Measurements from ENCODE around the gene SPATA31D4.

Gene SPATA31D4

DNA sequence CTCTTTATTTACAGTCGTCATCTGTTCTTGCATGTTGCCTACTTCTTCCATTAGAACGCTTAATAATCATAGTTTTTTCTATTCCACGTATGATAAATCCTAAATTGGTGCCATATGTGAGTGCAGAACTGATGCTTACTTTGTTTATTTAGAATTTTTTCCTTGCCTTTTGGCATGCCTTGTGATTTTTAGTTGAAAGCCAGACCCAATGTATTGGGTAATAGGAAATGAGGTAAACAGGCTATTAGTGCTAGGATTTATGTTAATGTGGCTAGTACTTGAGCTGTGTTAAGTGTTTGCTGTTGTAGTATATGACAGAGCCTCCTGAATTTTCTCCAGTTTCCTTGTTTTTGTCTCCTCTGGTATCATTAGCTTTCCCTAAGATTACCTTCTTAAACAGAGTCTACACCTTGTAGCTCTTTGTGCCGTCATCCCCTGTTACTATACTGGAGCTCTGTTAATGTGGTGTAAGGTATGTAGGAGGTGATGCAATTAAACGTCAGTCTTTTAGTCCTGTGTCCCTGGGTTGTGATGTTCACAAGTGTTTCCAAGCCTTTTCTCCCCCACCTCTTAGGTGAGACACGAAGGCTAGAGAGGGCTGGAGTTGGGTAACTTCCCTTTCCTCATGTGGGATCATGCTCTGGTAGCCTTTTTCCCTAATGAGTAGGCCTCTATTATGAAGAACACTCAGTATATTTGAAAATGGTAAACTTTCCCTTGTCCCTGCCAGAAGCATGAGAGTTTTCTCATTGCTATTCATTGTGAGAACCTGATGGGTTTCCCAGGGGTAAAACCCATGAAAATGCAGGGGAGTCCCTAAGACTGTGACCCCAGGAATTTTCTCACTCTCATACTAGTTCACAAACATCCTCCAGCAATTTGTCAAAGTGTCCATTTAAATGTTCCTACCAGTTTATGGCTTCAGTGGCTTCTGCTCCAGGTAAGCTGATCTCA is 36.3 kb downstream of the SPATA31D4 start:
- in situ Hi-C loops (cut with MboI; ENCODE audit: low sequenced_read_pairs): no loop called here

DNA sequence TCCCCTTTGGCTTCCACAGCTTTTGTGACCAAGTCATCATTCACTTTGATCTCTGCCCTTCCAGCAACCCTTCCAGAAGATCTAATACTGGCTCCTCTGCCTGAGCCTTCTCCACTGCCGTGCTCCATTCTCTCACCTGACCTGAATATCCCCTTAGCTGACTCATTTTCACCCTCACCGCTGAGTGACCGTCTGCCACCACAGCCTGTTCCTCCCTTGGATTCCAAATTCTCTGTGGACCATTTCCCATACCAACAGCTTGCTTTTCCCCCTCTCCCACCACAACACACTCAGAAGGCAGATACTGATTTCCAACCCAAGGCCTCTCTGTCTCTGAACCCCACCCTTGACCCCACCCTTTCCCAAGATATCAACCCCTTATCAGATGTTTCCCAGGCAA is 39.8 kb downstream of the SPATA31D4 start:
- in situ Hi-C loops (cut with MboI; ENCODE audit: low sequenced_read_pairs): no loop called here

DNA sequence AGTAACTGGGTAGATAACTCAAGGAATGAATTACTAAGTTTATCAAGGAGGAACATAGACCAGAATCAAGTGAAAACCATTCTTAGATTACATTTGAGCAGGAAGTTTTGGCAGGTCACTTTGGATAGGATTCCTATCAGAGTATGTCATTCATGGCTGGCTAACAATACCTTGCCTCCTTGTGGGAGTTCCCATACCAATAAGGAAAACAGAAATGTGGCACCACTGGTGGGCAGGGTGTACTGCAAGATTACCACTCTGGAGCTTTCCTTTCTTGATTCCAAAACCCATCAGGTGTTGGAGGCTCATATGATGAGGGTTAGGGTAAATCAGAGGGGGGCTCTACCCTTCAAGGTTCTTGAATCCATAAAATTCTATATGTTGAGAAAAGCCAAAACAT is 41.7 kb downstream of the SPATA31D4 start:
- in situ Hi-C loops (cut with MboI; ENCODE audit: low sequenced_read_pairs): no loop called here

DNA sequence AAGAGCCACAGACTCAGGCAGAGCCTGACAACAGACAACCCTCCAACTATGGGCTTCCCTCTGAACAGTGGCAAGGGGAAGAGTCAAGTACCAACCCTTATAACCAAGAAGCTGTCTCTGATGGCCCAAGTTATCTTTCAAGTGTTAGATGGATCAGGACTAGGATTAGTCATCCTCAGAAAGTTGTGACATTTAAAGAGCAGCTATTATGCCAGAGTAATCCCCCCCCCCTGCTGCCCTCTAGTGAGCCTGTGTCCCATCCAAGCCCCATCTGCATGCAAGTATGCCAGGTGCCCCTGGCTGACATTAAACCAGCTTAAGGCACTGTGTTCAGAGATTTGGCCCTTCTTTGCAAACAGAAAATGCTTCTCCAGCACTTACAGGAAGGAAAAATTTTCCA is 43.5 kb downstream of the SPATA31D4 start:
- in situ Hi-C loops (cut with MboI; ENCODE audit: low sequenced_read_pairs): no loop called here

DNA sequence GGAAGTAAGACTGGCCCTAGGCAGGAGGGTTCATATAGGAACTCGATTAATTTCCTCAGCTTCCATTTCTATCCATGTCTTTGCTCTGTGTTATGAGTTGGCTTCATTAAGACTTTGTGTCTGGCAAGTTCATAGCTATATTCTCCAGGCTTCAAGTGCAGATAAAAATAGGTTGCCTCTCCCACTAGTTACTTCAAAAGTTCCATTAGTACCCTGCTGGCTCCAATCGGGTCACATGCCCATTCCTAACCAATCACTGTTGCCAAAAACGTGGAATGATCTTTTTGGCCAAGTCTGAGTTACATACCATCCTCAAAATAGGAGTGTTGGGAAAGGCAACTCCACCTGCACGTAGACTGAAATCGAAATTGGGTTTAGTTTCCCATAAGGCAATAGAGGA is 46.5 kb downstream of the SPATA31D4 start:
- in situ Hi-C loops (cut with MboI; ENCODE audit: low sequenced_read_pairs): no loop called here

DNA sequence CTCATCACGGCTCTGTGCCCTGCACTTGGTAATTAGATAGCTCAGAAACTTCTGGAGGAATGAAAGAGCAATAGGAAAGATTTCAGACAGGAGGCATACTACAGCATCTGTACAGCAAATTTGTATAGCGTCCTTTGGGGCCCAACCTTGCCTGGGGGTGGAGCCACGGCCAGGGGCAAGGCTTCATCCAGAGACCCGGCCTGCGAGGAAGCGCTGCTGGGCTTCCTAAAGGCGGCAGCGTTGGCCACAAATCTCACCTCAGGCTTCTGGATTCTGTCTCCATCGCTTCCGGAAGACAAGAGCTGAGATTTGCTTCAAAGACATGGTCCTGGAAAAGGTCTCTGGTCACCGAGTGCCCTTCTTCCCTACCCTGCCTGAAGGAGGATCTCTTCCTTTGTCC is 48.1 kb downstream of the SPATA31D4 start:
- in situ Hi-C loops (cut with MboI; ENCODE audit: low sequenced_read_pairs): no loop called here

DNA sequence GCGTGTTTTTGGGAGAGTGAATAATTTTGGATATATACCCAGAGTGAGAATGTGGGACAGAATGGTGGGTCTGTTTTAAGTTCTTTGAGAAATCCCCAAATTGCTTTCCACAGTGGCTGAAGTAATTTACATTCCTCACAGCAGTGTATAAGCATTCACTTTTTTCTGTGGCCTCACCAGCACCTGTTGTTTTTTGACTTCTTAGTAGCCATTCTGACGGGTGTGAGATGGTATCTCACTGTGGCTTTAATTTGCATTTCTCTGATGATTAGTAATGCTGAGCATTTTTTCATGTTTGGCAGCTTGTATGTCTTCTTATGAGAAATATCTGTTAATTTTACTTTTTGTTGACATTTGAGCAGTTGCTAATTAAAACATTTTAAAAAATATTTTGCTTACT is 51.0 kb downstream of the SPATA31D4 start:
- in situ Hi-C loops (cut with MboI; ENCODE audit: low sequenced_read_pairs): no loop called here

DNA sequence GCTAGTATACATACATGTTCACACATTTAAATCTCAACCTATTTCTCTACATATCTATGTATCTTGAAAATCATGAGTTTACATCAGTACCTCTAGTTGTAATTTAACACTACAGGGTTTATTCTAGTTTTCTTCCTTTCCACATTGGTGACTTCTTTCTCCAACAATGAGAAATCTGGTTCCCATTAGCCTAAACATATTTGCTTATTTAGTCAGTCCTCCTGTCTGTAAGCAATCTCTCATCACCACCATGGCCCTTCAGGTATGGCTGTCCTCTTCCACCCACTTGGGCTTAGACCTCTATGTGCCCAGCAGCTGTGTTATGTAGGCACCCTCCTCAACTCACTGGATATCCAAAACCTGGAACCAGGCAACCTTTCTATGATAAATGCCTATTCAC is 52.3 kb downstream of the SPATA31D4 start:
- in situ Hi-C loops (cut with MboI; ENCODE audit: low sequenced_read_pairs): no loop called here

DNA sequence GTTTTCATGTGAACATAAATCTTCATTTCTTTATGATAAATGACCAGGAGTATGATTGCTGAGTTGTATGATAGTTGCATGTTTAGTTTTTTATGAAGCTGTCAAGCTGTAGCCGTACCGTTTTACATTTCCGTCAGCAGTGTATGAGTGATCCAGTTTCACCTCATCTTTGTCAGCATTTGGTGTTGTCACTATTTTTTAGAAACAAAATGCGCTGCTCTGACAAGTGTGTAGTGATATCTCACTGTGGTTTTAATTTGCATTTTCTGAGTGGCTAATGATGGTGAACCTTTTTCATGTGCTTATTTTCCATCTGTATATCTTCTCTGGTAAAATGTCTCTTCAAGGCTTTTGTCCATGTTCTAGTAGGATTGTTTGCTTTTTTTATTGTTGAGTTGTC is 53.7 kb downstream of the SPATA31D4 start:
- in situ Hi-C loops (cut with MboI; ENCODE audit: low sequenced_read_pairs): no loop called here
